Measurements from ENCODE around the gene PANK4. TPM values are rescaled to one million over a fixed set of nuclear protein-coding genes. Genes with fewer than 3 reads are reported as not detected.

PANK4 gene
- total RNA-seq (2021) (20.5 and 33.4 TPM in 2 replicates), Bru-seq, nascent RNA (percentile 56 among the genes with signal in this experiment), BruChase-seq, experiment 1, labeled RNA remaining after a 2-hour chase (percentile 59 among the genes with signal in this experiment), BruChase-seq, experiment 2, labeled RNA remaining after a 6-hour chase (percentile 72 among the genes with signal in this experiment)
- long read RNA-seq, transcript PANK4-201 (19 exons, 2,677 nt), result major isoform, 28 of 40 reads
- long read RNA-seq, partial matches to known transcripts, result 2 of 40 reads
- long read RNA-seq, other reads (novel, unspliced or antisense), result 10 of 40 reads

DNA sequence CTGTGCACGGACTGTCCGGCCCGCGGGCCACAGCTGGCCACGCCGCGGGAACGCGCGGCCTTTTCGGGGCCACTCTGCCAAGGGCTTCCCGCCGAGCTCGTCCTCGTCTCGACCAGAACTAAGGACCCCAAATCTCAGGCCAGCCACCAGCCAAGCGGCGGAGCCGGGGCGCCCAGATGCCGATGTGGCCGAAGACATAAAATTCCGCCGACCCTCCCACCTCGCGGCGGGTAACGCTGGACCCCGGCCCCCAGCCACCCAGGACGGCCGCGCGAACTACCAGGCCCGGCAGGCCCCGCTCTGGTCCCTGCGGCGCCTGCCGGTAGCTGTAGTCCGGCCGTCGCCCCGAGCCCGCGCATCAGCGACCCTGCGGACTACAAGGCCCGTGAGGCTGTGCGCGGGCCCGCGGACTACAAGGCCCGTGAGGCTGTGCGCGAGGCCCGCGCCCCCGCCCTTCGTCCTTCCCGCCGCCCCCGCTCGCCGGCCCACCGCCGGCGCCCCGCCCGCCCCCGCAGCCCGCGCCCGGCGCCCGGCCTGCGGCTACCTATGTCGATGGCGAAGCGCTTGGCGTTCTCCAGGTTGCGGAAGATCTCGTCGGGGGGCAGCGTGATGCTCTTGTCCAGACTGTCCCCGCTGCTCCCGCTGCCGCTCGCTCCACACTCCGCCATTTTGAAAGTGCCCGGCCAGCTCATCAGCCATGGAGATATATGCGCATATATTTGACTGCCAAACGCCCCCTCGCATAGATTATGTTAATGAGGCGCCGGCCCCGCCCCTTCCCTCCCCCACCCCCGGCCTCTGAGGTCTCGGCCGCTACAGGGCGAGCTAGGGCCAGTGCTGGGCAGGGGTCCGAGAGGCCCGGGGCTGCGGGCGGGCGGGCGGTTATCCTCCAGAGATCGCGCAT is at the start of gene PANK4:
Gene PANK4, minus strand, starts transcription at position 677 of the 904 bp plus-strand sequence. Its CDS starts 9 bp downstream, at position 668.
- Histone ChIP-seq H3K36me3 (ENCODE audit: low read depth) (no peaks in the 10 kb centered on the region), H4K20me1 (ENCODE audit: insufficient read depth) (peaks cover 31% of the 10 kb centered on the region), H2AFZ (peak within 1 kb of the TSS; percentile 74; the same call in 1 of the 2 replicates), H3K79me2 (ENCODE audit: low read depth) (peaks cover 38% of the 10 kb centered on the region), H3K9me2 (ENCODE audit: insufficient read depth) (no peaks in the 10 kb centered on the region), H3K9me3 (ENCODE audit: insufficient read depth, low read depth) (no peaks in the 10 kb centered on the region), H3K4me3 (peak within 1 kb of the TSS; percentile 96), H3K4me2 (peak within 1 kb of the TSS; percentile 94), H3K27me3 (ENCODE audit: insufficient read depth, low read depth) (peaks cover 20% of the 10 kb centered on the region), H3F3A (ENCODE audit: insufficient read depth, low read depth) (peaks cover 6% of the 10 kb centered on the region; the same call in 1 of the 2 replicates), H3K4me1 (replicated peaks; ENCODE audit: insufficient read depth) (peaks cover 18% of the 10 kb centered on the region), H3K27ac (no peak within 1 kb of the TSS)
- ChIA-PET POLR2A (ENCODE audit: unreplicated experiment) (interaction anchor here (0.6 to 1.2 kb wide), 8 partner anchors 20 to 391 kb away, joined by 3 to 6 read pairs (median 5); no protein-coding TSS in a partner anchor), CTCF (no interaction called here)
- TF ChIP-seq, protein P1, sequence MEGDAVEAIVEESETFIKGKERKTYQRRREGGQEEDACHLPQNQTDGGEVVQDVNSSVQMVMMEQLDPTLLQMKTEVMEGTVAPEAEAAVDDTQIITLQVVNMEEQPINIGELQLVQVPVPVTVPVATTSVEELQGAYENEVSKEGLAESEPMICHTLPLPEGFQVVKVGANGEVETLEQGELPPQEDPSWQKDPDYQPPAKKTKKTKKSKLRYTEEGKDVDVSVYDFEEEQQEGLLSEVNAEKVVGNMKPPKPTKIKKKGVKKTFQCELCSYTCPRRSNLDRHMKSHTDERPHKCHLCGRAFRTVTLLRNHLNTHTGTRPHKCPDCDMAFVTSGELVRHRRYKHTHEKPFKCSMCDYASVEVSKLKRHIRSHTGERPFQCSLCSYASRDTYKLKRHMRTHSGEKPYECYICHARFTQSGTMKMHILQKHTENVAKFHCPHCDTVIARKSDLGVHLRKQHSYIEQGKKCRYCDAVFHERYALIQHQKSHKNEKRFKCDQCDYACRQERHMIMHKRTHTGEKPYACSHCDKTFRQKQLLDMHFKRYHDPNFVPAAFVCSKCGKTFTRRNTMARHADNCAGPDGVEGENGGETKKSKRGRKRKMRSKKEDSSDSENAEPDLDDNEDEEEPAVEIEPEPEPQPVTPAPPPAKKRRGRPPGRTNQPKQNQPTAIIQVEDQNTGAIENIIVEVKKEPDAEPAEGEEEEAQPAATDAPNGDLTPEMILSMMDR (conservative IDR thresholded peaks at IDR 0.05), result no peak; the same call in 1 of the 2 replicates
- TF ChIP-seq EZH2 (IDR thresholded peaks at IDR 0.05; ENCODE audit: low read depth), result no peak
- intact Hi-C loops (cut with micrococcal nuclease; ENCODE audit: unreplicated experiment), result loop anchor here (1.0 to 5.0 kb wide), 3 partner anchors 22 to 114 kb away; partner anchors contain the start of genes PEX10 and PRXL2B
- no TSS peak for BruUV-seq (replicated peaks)
- DNase-seq, result peak; percentile 80 to 85

GRCh38 chr1:2574350-2574749 is 48.0 kb upstream of the PANK4 start:
- Histone ChIP-seq H3K4me2 (no peak overlapping the region), H3K9me3 (ENCODE audit: insufficient read depth, low read depth) (no peaks in the 10 kb centered on the region), H3K4me3 (no peak overlapping the region), H3K4me1 (replicated peaks; ENCODE audit: insufficient read depth) (no peaks in the 10 kb centered on the region), H3K79me2 (ENCODE audit: low read depth) (no peaks in the 10 kb centered on the region), H3K27ac (no peak overlapping the region), H4K20me1 (ENCODE audit: insufficient read depth) (no peaks in the 10 kb centered on the region), H3K27me3 (ENCODE audit: insufficient read depth, low read depth) (peaks cover 63% of the 10 kb centered on the region), H2AFZ (no peak overlapping the region), H3K36me3 (ENCODE audit: low read depth) (no peaks in the 10 kb centered on the region), H3F3A (ENCODE audit: insufficient read depth, low read depth) (no peaks in the 10 kb centered on the region), H3K9me2 (ENCODE audit: insufficient read depth) (no peaks in the 10 kb centered on the region)
- ChIA-PET POLR2A (ENCODE audit: unreplicated experiment) (no interaction called here), CTCF (no interaction called here)
- TF ChIP-seq, protein P1 (conservative IDR thresholded peaks at IDR 0.05), result no peak
- TF ChIP-seq EZH2 (IDR thresholded peaks at IDR 0.05; ENCODE audit: low read depth), result no peak
- BruUV-seq (replicated peaks), result no TSS peak
- intact Hi-C loops (cut with micrococcal nuclease; ENCODE audit: unreplicated experiment), result no loop called here
- peak in 1 of 2 experiments; percentile 21 for DNase-seq

DNA sequence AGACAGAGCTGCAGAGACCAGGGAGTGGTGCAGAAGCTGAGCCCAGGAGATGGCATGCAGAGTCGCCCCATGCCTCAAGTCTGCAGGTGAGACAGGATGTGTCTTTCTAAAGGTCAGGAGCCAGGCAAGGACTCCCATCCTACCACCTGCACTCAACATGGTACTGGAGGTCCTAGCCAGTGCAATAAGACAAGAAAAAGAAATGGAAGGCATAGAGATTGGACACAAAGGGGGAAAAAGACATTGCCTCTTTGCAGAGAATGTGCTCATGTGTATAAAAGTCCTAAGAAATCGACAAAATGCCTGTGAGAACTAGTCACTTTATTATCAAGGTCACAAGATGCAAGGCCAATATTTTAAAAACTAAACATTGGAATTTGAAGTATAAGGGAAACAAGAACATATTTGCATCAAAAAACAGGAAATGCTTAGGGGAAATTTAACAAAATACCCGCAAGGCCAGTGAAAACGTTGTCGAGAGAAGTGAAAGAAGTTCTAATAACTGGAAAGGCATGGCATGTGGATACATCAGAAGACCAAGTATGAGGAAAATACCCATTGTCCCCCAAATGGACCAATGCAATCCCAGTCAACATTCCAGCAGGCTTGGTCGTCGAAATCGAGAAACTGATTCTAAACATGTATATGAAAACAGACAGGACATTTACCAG is 47.0 kb upstream of the PANK4 start:
- Histone ChIP-seq H3K9me3 (ENCODE audit: insufficient read depth, low read depth) (no peaks in the 10 kb centered on the region), H3F3A (ENCODE audit: insufficient read depth, low read depth) (no peaks in the 10 kb centered on the region), H3K4me3 (no peak overlapping the region), H3K9me2 (ENCODE audit: insufficient read depth) (no peaks in the 10 kb centered on the region), H3K4me2 (no peak overlapping the region), H3K27ac (no peak overlapping the region), H3K79me2 (ENCODE audit: low read depth) (no peaks in the 10 kb centered on the region), H3K27me3 (ENCODE audit: insufficient read depth, low read depth) (peaks cover 62% of the 10 kb centered on the region), H3K36me3 (ENCODE audit: low read depth) (no peaks in the 10 kb centered on the region), H4K20me1 (ENCODE audit: insufficient read depth) (no peaks in the 10 kb centered on the region), H3K4me1 (replicated peaks; ENCODE audit: insufficient read depth) (no peaks in the 10 kb centered on the region), H2AFZ (no peak overlapping the region)
- DNase-seq, result no peak
- ChIA-PET POLR2A (ENCODE audit: unreplicated experiment) (no interaction called here), CTCF (no interaction called here)
- TF ChIP-seq EZH2 (IDR thresholded peaks at IDR 0.05; ENCODE audit: low read depth), result no peak
- TF ChIP-seq, protein P1 (conservative IDR thresholded peaks at IDR 0.05), result no peak
- intact Hi-C loops (cut with micrococcal nuclease; ENCODE audit: unreplicated experiment), result no loop called here
- no TSS peak for BruUV-seq (replicated peaks)
